Smooth muscle cell of the coronary artery (primary cell): ENCODE data around the gene COMMD4. TPM values are rescaled to one million over a fixed set of nuclear protein-coding genes. Genes with fewer than 3 reads are reported as not detected.

Experiments
- total RNA-seq: library from RNA; depleted of rRNA; stranded (reverse); fragments of >200 nt; gene quantifications from 2 replicates; pipeline ENCODE4 v1.2.3, GENCODE V29; 2014; ENCODE audit warnings: low replicate concordance

COMMD4 gene
- total RNA-seq, result 26.2 and 95.3 TPM in 2 replicates

GRCh38 chr15:75335705-75336355 is at the start of gene COMMD4:
Gene COMMD4 (plus strand): TSS chr15:75336063. CDS start chr15:75336090, 27 bp downstream.

GRCh38 chr15:75346796-75347221 is 10.9 kb downstream of the COMMD4 start, which contains the start of gene NEIL1:
Gene NEIL1 (plus strand): TSS chr15:75347039. CDS start chr15:75348906, 1,867 bp downstream.

GRCh38 chr15:75367913-75368688 is 32.2 kb downstream of the COMMD4 start, which contains the start of gene MAN2C1:
Gene MAN2C1 (minus strand): TSS chr15:75368607. CDS start chr15:75368583, 24 bp downstream.

Other genes with a start within 250 kb of the COMMD4 start
- 0.94 and 2.3 TPM in 2 replicates for gene C15orf39, start 134.2 kb upstream of the COMMD4 start, total RNA-seq
- 0.08 TPM in 1 of 2 replicates, not detected in the other for gene GOLGA6C, start 77.7 kb upstream of the COMMD4 start, total RNA-seq
- not detected in 2 replicates for gene GOLGA6D, start 53.2 kb upstream of the COMMD4 start, total RNA-seq
- 2.8 and 8.8 TPM in 2 replicates for gene NEIL1, start 11.0 kb downstream of the COMMD4 start, total RNA-seq
- 77.7 and 81.8 TPM in 2 replicates for gene MAN2C1, start 32.5 kb downstream of the COMMD4 start, total RNA-seq
- gene SIN3A, start 115.6 kb downstream of the COMMD4 start, total RNA-seq, result 17.3 and 45.0 TPM in 2 replicates
- gene PTPN9, start 243.3 kb downstream of the COMMD4 start, total RNA-seq, result 11.6 and 21.7 TPM in 2 replicates